Nephron (organoid): Measurements from ENCODE around the gene SSC4D.
"Not testable (repeated sequence)": the region's sequence is repeated elsewhere in the genome, so short reads cannot be mapped to it uniquely, and the experiment has no call there.

Experiments used
- H3K27ac Mint-ChIP-seq, 3 experiments: 2 replicates each; pipeline ENCODE4 v1.8.0; 2020; ENCODE audit warnings: mixed read lengths in 3 of 3, mild to moderate bottlenecking in 2 of 3, moderate library complexity in 1 of 3
- H3K27me3 Mint-ChIP-seq: 2 replicates; pipeline ENCODE4 v1.8.0; 2021; ENCODE audit warnings: low read depth, mild to moderate bottlenecking, moderate library complexity, mixed read lengths
- H3K36me3 Mint-ChIP-seq: 2 replicates; pipeline ENCODE4 v1.8.0; 2020; ENCODE audit warnings: low read depth, mixed read lengths
- H3K4me1 Mint-ChIP-seq: 2 replicates; pipeline ENCODE4 v1.8.0; 2020; ENCODE audit warnings: mixed read lengths
- H3K4me3 Mint-ChIP-seq, 3 experiments: 2 replicates each; pipeline ENCODE4 v1.8.0; 2020; ENCODE audit warnings: mild to moderate bottlenecking in 3 of 3, mixed read lengths in 3 of 3, moderate library complexity in 2 of 3
- H3K9me3 Mint-ChIP-seq: 2 replicates; pipeline ENCODE4 v1.8.0; 2020; ENCODE audit warnings: mixed read lengths
- CTCF ChIP-seq, 3 experiments: fragments of 200-600 bp; sonication (generic); IDR thresholded peaks; one replicate each; pipeline ENCODE4 v1.5.0; 2021; ENCODE audit warnings: antibody characterized with exemption in 3 of 3; ENCODE audit not compliant: unreplicated experiment in 3 of 3

SSC4D gene

GRCh38 chr7:76409537-76409936 is at the start of gene SSC4D:
Gene SSC4D (minus strand): TSS chr7:76409697. CDS start chr7:76404439, 5,258 bp downstream.
- H3K27me3 Mint-ChIP-seq = peaks cover 9% of the 10 kb centered on the region
- H3K27ac Mint-ChIP-seq = peak within 1 kb of the TSS in 2 of 3 experiments; percentile 4 to 20
- no peaks in the 10 kb centered on the region for H3K36me3 Mint-ChIP-seq
- peak within 1 kb of the TSS; percentile 68 to 80 (median 74) for H3K4me3 Mint-ChIP-seq
- no peak for TF ChIP-seq CTCF (IDR thresholded peaks at IDR 0.05; ENCODE audit: unreplicated experiment in 3 of 3)
- H3K9me3 Mint-ChIP-seq = no peaks in the 10 kb centered on the region
- peaks cover 23% of the 10 kb centered on the region for H3K4me1 Mint-ChIP-seq

- not testable (repeated sequence) for H3K36me3 Mint-ChIP-seq, H3K27me3 Mint-ChIP-seq, H3K4me3 Mint-ChIP-seq, H3K4me1 Mint-ChIP-seq, H3K9me3 Mint-ChIP-seq, H3K27ac Mint-ChIP-seq
Measured at GRCh38 chr7:76458504-76458903, 49.0 kb upstream of the SSC4D start.

GRCh38 chr7:76457017-76457416 is 47.5 kb upstream of the SSC4D start:
- H3K36me3 Mint-ChIP-seq, H3K4me1 Mint-ChIP-seq, H3K4me3 Mint-ChIP-seq, H3K27me3 Mint-ChIP-seq, H3K9me3 Mint-ChIP-seq, H3K27ac Mint-ChIP-seq: not testable (repeated sequence)

GRCh38 chr7:76445577-76446008 is 36.1 kb upstream of the SSC4D start:
- H3K36me3 Mint-ChIP-seq, H3K4me1 Mint-ChIP-seq, H3K4me3 Mint-ChIP-seq, H3K27me3 Mint-ChIP-seq, H3K9me3 Mint-ChIP-seq: not testable (repeated sequence)
- H3K27ac Mint-ChIP-seq = peak overlapping the region in 2 of 3 experiments; percentile 52 to 76

- not testable (repeated sequence) for H3K36me3 Mint-ChIP-seq, H3K4me3 Mint-ChIP-seq, H3K9me3 Mint-ChIP-seq, H3K4me1 Mint-ChIP-seq, H3K27ac Mint-ChIP-seq, H3K27me3 Mint-ChIP-seq
Measured at GRCh38 chr7:76443846-76444245, 34.3 kb upstream of the SSC4D start.

GRCh38 chr7:76442664-76443446 is 33.4 kb upstream of the SSC4D start:
- H3K27ac Mint-ChIP-seq, H3K36me3 Mint-ChIP-seq, H3K4me1 Mint-ChIP-seq, H3K27me3 Mint-ChIP-seq, H3K4me3 Mint-ChIP-seq, H3K9me3 Mint-ChIP-seq: not testable (repeated sequence)

GRCh38 chr7:76441792-76442191 is 32.3 kb upstream of the SSC4D start:
- not testable (repeated sequence) for H3K27ac Mint-ChIP-seq

GRCh38 chr7:76440404-76440803 is 30.9 kb upstream of the SSC4D start:
- H3K9me3 Mint-ChIP-seq, H3K4me1 Mint-ChIP-seq, H3K27ac Mint-ChIP-seq, H3K4me3 Mint-ChIP-seq, H3K27me3 Mint-ChIP-seq, H3K36me3 Mint-ChIP-seq: not testable (repeated sequence)

More at GRCh38 chr7:76441792-76442191, 32.3 kb upstream of the SSC4D start:
- not testable (repeated sequence) for H3K4me3 Mint-ChIP-seq, H3K27me3 Mint-ChIP-seq, H3K36me3 Mint-ChIP-seq, H3K9me3 Mint-ChIP-seq, H3K4me1 Mint-ChIP-seq

- not testable (repeated sequence) for H3K9me3 Mint-ChIP-seq, H3K27ac Mint-ChIP-seq, H3K4me3 Mint-ChIP-seq, H3K36me3 Mint-ChIP-seq, H3K27me3 Mint-ChIP-seq, H3K4me1 Mint-ChIP-seq
Measured at GRCh38 chr7:76439120-76439888, 29.8 kb upstream of the SSC4D start.

- H3K4me1 Mint-ChIP-seq, H3K9me3 Mint-ChIP-seq, H3K27me3 Mint-ChIP-seq, H3K4me3 Mint-ChIP-seq, H3K27ac Mint-ChIP-seq, H3K36me3 Mint-ChIP-seq: not testable (repeated sequence)
- peak; percentile 61 to 67 (median 63) for TF ChIP-seq CTCF (IDR thresholded peaks at IDR 0.05; ENCODE audit: unreplicated experiment in 3 of 3)
Measured at GRCh38 chr7:76437873-76438272, 28.4 kb upstream of the SSC4D start.
